HCT116 (cell line): ENCODE measurements around the gene KIF26A. TPM values are rescaled to one million over a fixed set of nuclear protein-coding genes. Genes with fewer than 3 reads are reported as not detected.

Experiments used
- ATAC-seq: fragments of 200-7000 bp; cut with Tn5 transposase; 2 replicates; pipeline ENCODE4 v1.9.1; 2020; ENCODE audit warnings: mild to moderate bottlenecking, moderate library complexity
- BruUV-seq: library from RNA; stranded (reverse); fragments of 400-500 nt; replicated peaks from 2 replicates; lab custom pipeline; 2021; lab: Mats Ljungman, UMichigan
- CTCF ChIA-PET: fragments of 300-600 bp; sonication (Branson Sonifier 250); formaldehyde crosslinking; loops from one replicate; lab custom pipeline; 2021; ENCODE audit warnings: antibody characterized with exemption; lab: Charles Lee
- POLR2A ChIA-PET: fragments of 300-600, 350-600 bp; sonication (Branson Sonifier 250); formaldehyde crosslinking; loops from one replicate; lab custom pipeline; 2021; ENCODE audit warnings: antibody characterized with exemption; lab: Charles Lee
- RAD21 ChIA-PET, 2 experiments: fragments of 300-600 bp; sonication (Branson Sonifier 250); formaldehyde crosslinking; loops; one replicate each; lab custom pipeline; 2023; ENCODE audit warnings: low total read pairs in 2 of 2; ENCODE audit not compliant: uncharacterized antibody in 2 of 2, unreplicated experiment in 2 of 2, low non-redundant PET in 1 of 2; lab: Charles Lee
- DNase-seq: peaks from one replicate; pipeline ENCODE4 v3.0.0-alpha.2; 2010; ENCODE audit warnings: low read depth, low spot score
- H2AFZ ChIP-seq: fragments of 200-600 bp; shearing (Covaris generic), sonication (generic); 2 replicates; pipeline ENCODE4 v1.6.1; 2017; ENCODE audit warnings: low read depth, mixed run types, mixed read lengths, antibody characterized with exemption, low read length; ENCODE audit not compliant: poor library complexity, severe bottlenecking
- H3K27ac ChIP-seq: 2 replicates; pipeline ENCODE4 v1.5.1; 2012; ENCODE audit warnings: low read depth, low read length
- H3K27me3 ChIP-seq: fragments of 200-600 bp; sonication (generic); 2 replicates; pipeline ENCODE4 v1.6.1; 2016; ENCODE audit warnings: mixed run types, low read length, mixed read lengths; ENCODE audit not compliant: insufficient read depth
- H3K36me3 ChIP-seq, 2 experiments: fragments of 200-500 bp in 1 of 2; fragments of 200-600 bp in 1 of 2; sonication (Bioruptor generic) in 1 of 2; sonication (generic) in 1 of 2; 2 replicates each; pipeline versions ENCODE4 v1.5.1 to v1.6.1; 2014 to 2016; ENCODE audit warnings: low read length in 2 of 2, inconsistent platforms in 1 of 2, mixed read lengths in 1 of 2, mixed run types in 1 of 2; ENCODE audit not compliant: insufficient read depth in 2 of 2, control insufficient read depth in 1 of 2
- H3K4me1 ChIP-seq, 2 experiments: fragments of 200-600 bp in 1 of 2; sonication (generic) in 1 of 2; 2 replicates each; pipeline versions ENCODE4 v1.5.1 to v1.6.1; 2012 to 2017; ENCODE audit warnings: low read length in 2 of 2, inconsistent platforms in 1 of 2, mild to moderate bottlenecking in 1 of 2, mixed read lengths in 1 of 2, mixed run types in 1 of 2, moderate library complexity in 1 of 2; ENCODE audit not compliant: insufficient read depth in 2 of 2, control insufficient read depth in 1 of 2
- H3K4me2 ChIP-seq: fragments of 200-600 bp; sonication (generic); 2 replicates; pipeline ENCODE4 v1.6.1; 2017; ENCODE audit warnings: mixed run types, low read length, mixed read lengths
- H3K4me3 ChIP-seq, 2 experiments: fragments of 200-600 bp in 1 of 2; sonication (generic) in 1 of 2; replicated peaks in 1 of 2; 2 replicates each; pipeline ENCODE4 v1.5.1; 2011 to 2016; ENCODE audit warnings: low read length in 2 of 2, control low read depth in 1 of 2, low read depth in 1 of 2, mild to moderate bottlenecking in 1 of 2, mixed read lengths in 1 of 2, mixed run types in 1 of 2
- H3K79me2 ChIP-seq: fragments of 200-600 bp; sonication (generic); 2 replicates; pipeline ENCODE4 v1.6.1; 2017; ENCODE audit warnings: mild to moderate bottlenecking, mixed run types, low read length, moderate library complexity, mixed read lengths; ENCODE audit not compliant: insufficient read depth
- H3K9ac ChIP-seq: fragments of 200-600 bp; sonication (generic); 2 replicates; pipeline ENCODE4 v1.6.1; 2016; ENCODE audit warnings: low read length, mixed read lengths
- H3K9me2 ChIP-seq: fragments of 200-600 bp; sonication (generic), shearing (Covaris generic); 2 replicates; pipeline ENCODE4 v1.6.1; 2017; ENCODE audit warnings: mixed run types, mild to moderate bottlenecking, moderate library complexity; ENCODE audit not compliant: insufficient read depth
- H3K9me3 ChIP-seq, 2 experiments: fragments of 200-500 bp in 1 of 2; fragments of 200-600 bp in 1 of 2; sonication (Bioruptor generic) in 1 of 2; sonication (generic) in 1 of 2; 2 replicates each; pipeline ENCODE4 v1.6.1; 2014 to 2017; ENCODE audit warnings: low read length in 2 of 2, mixed read lengths in 2 of 2, inconsistent platforms in 1 of 2, low read depth in 1 of 2, mild to moderate bottlenecking in 1 of 2, mixed run types in 1 of 2, moderate library complexity in 1 of 2; ENCODE audit not compliant: control insufficient read depth in 1 of 2, insufficient read depth in 1 of 2
- H4K20me1 ChIP-seq: fragments of 200-600 bp; sonication (generic), shearing (Covaris generic); 2 replicates; pipeline ENCODE4 v1.6.1; 2017; ENCODE audit warnings: mixed run types, mild to moderate bottlenecking, moderate library complexity; ENCODE audit not compliant: insufficient read depth
- EZH2 ChIP-seq: fragments of 200-600 bp; sonication (generic); IDR thresholded peaks from 2 replicates; pipeline ENCODE4 v1.6.1; 2017; ENCODE audit warnings: antibody characterized with exemption, mixed run types
- EZH2phosphoT487 ChIP-seq: fragments of 200-600 bp; IDR thresholded peaks from 2 replicates; pipeline ENCODE4 v1.6.1; 2018; ENCODE audit warnings: antibody characterized with exemption, borderline replicate concordance
- FOSL1 ChIP-seq: IDR thresholded peaks from 2 replicates; pipeline ENCODE4 v1.6.1; 2012; ENCODE audit warnings: low read depth
- ZFX ChIP-seq: fragments of 450-650 bp; IDR thresholded peaks from 2 replicates; pipeline ENCODE4 v1.6.1; 2017
- intact Hi-C: fragments of 100-400 bp; cut with micrococcal nuclease; formaldehyde crosslinking; loops from 2 replicates; pipeline ENCODE4 v1.10.0; 2022
- total RNA-seq: library from RNA; stranded (reverse); gene quantifications from one replicate; pipeline ENCODE4 v1.2.1, GENCODE V29; 2021; ENCODE audit not compliant: unreplicated experiment
- TF ChIP-seq, protein P1 (sequence below): IDR thresholded peaks from 2 replicates; pipeline ENCODE4 v1.6.1; 2012; ENCODE audit warnings: low read depth

KIF26A gene
- total RNA-seq, 1 experiment from 2014 or later: 10.2 TPM

GRCh38 chr14:104169005-104169698 is 30.8 kb downstream of the KIF26A start:
- Histone ChIP-seq H3K27me3 (no peaks in the 10 kb centered on the region), H3K4me3 (no peak overlapping the region), H2AFZ (no peak overlapping the region), H3K9me3 (no peaks in the 10 kb centered on the region), H3K27ac (no peak overlapping the region), H3K4me1 (no peaks in the 10 kb centered on the region), H3K9ac (no peak overlapping the region), H3K79me2 (no peaks in the 10 kb centered on the region), H3K36me3 (no peaks in the 10 kb centered on the region), H3K4me2 (no peak overlapping the region), H4K20me1 (no peaks in the 10 kb centered on the region), H3K9me2 (no peaks in the 10 kb centered on the region)
- intact Hi-C loops: no loop called here
- DNase-seq (no peak), ATAC-seq (no peak)
- RAD21 ChIA-PET: no interaction called here
- no TSS peak for BruUV-seq
- TF ChIP-seq FOSL1: no peak
- TF ChIP-seq ZFX: no peak
- no peak for TF ChIP-seq EZH2
- TF ChIP-seq, protein P1, sequence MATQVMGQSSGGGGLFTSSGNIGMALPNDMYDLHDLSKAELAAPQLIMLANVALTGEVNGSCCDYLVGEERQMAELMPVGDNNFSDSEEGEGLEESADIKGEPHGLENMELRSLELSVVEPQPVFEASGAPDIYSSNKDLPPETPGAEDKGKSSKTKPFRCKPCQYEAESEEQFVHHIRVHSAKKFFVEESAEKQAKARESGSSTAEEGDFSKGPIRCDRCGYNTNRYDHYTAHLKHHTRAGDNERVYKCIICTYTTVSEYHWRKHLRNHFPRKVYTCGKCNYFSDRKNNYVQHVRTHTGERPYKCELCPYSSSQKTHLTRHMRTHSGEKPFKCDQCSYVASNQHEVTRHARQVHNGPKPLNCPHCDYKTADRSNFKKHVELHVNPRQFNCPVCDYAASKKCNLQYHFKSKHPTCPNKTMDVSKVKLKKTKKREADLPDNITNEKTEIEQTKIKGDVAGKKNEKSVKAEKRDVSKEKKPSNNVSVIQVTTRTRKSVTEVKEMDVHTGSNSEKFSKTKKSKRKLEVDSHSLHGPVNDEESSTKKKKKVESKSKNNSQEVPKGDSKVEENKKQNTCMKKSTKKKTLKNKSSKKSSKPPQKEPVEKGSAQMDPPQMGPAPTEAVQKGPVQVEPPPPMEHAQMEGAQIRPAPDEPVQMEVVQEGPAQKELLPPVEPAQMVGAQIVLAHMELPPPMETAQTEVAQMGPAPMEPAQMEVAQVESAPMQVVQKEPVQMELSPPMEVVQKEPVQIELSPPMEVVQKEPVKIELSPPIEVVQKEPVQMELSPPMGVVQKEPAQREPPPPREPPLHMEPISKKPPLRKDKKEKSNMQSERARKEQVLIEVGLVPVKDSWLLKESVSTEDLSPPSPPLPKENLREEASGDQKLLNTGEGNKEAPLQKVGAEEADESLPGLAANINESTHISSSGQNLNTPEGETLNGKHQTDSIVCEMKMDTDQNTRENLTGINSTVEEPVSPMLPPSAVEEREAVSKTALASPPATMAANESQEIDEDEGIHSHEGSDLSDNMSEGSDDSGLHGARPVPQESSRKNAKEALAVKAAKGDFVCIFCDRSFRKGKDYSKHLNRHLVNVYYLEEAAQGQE: no peak
- TF ChIP-seq EZH2phosphoT487: no peak
- CTCF ChIA-PET: no interaction called here
- POLR2A ChIA-PET: no interaction called here
